ENCODE results near the gene ORAI2. TPM values are rescaled to one million over a fixed set of nuclear protein-coding genes. Genes with fewer than 3 reads are reported as not detected.
A peak's percentile ranks its signal among the peaks of the same experiment; 100 is the strongest.

The ORAI2 gene
- total RNA-seq, result 10 to 100 TPM in 2 of 4 donors, 1 to 10 TPM in 2; 3.1 to 99.9 (median 11.0) TPM

DNA sequence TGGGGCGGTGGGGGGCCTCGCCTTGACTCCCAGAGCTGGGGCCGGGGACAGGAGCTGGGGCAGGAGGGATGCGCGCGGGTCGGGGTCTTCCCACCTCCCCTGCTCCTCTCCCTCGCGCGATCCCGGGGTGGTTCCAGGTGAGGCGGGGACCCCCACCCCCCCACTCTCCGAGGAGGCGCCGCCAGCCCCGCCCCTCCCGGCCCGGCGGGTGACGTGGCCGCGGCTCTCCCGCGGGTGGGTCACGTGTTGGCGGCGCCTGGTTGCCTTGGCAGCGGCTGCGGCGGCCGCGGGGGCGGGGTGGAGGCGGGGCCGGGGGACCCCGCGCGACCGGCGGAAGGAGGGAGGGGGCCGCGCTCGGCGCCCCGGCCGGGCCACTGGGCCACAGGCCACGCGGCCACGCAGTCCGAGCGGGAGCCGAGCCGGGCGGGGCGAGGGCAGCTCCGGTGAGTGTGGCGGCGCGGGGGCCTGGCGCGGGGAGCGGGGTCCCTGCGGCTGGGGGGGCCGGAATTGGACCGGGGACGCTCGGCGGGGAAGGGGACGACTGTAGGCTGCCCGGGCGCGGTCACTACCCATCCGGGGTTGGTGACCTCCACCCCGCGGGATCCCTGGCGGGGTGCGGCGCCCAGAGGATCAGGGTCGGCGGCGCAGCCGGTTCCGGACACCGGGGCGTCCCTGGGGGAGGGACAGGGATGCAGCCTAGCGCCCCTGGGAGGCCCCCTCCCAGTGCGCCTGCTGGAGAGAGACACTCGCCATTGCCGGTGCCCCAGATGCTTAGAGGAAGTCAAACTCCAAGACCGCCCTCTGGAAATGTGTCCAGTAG, at the start of gene ORAI2:
Gene ORAI2 (plus strand): TSS at position 357 of the 820 bp plus-strand sequence. CDS start 5,382 bp downstream, outside the sequence.
- peak; percentile 84 for DNase-seq
- peaks cover 14 to 30% (median 24%) of the 10 kb centered on the region in 4 donors for H3K4me1 ChIP-seq
- peak within 1 kb of the TSS; percentile 66 to 81 (median 80) for H3K4me3 ChIP-seq
- no peaks in the 10 kb centered on the region for H3K36me3 ChIP-seq
- in situ Hi-C loops (cut with MboI; ENCODE audit: low pct_ligation_motif_present in 1 of 4, low pct_unique_long_range_greater_than_20kb in 1 of 4, low sequenced_read_pairs in 3 of 4), result no loop called here
- no peak for TF ChIP-seq POLR2A (IDR thresholded peaks at IDR 0.05)
- TF ChIP-seq POLR2AphosphoS5 (IDR thresholded peaks at IDR 0.05), result no peak
- TF ChIP-seq EP300 (IDR thresholded peaks at IDR 0.05; ENCODE audit: low read depth), result no peak
- TF ChIP-seq, protein P1, sequence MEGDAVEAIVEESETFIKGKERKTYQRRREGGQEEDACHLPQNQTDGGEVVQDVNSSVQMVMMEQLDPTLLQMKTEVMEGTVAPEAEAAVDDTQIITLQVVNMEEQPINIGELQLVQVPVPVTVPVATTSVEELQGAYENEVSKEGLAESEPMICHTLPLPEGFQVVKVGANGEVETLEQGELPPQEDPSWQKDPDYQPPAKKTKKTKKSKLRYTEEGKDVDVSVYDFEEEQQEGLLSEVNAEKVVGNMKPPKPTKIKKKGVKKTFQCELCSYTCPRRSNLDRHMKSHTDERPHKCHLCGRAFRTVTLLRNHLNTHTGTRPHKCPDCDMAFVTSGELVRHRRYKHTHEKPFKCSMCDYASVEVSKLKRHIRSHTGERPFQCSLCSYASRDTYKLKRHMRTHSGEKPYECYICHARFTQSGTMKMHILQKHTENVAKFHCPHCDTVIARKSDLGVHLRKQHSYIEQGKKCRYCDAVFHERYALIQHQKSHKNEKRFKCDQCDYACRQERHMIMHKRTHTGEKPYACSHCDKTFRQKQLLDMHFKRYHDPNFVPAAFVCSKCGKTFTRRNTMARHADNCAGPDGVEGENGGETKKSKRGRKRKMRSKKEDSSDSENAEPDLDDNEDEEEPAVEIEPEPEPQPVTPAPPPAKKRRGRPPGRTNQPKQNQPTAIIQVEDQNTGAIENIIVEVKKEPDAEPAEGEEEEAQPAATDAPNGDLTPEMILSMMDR (IDR thresholded peaks at IDR 0.05), result no peak
- peak within 1 kb of the TSS; percentile 71 to 80 (median 75) for H3K27ac ChIP-seq
- H3K9me3 ChIP-seq, result no peaks in the 10 kb centered on the region
- WGBS, 2 donors (ENCODE audit: low coverage in 1 of 2), result 0% methylated on average over 24 of the region's 90 CpGs; no CpG with 5 or more reads in 1 of the 2 donors
- no peaks in the 10 kb centered on the region for H3K27me3 ChIP-seq
- intact Hi-C loops (cut with DNase I; ENCODE audit: low total_unique reads), result no loop called here

DNA sequence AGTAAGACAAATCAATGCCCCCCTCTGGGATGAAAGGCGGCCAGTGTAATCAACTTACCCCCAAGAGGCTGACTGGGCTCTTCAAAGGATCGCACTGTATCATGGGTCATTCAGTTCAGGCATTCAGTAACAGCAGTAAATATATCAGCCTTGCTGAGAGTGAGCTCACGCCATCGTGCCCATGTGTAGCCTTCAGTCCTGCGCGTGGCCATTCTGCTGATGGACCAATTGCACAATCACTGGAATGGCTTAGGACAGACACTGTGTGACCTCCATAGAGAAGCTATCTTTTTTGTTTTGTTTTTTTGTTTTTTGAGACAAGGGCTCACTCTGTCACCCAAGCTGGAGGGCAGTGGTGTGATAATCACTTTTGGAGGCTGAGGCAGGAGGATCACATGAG, 46.3 kb upstream of the ORAI2 start:
- in situ Hi-C loops (cut with MboI; ENCODE audit: low pct_ligation_motif_present in 1 of 4, low pct_unique_long_range_greater_than_20kb in 1 of 4, low sequenced_read_pairs in 3 of 4), result loop anchor here in 1 of 4 donors (25.0 kb wide), 1 partner anchor 850 kb away; no protein-coding TSS in a partner anchor
- Histone ChIP-seq H3K4me3 (no peak overlapping the region), H3K36me3 (no peaks in the 10 kb centered on the region), H3K9me3 (no peaks in the 10 kb centered on the region), H3K27ac (no peak overlapping the region), H3K4me1 (no peaks in the 10 kb centered on the region), H3K27me3 (no peaks in the 10 kb centered on the region)
- TF ChIP-seq POLR2AphosphoS5 (IDR thresholded peaks at IDR 0.05) (no peak), EP300 (IDR thresholded peaks at IDR 0.05; ENCODE audit: low read depth) (no peak), POLR2A (IDR thresholded peaks at IDR 0.05) (no peak)
- TF ChIP-seq, protein P1 (IDR thresholded peaks at IDR 0.05), result no peak
- no peak for DNase-seq
- WGBS, 2 donors (ENCODE audit: low coverage in 1 of 2), result 96% methylated on average over 6 of the region's 6 CpGs; no CpG with 5 or more reads in 1 of the 2 donors
- intact Hi-C loops (cut with DNase I; ENCODE audit: low total_unique reads), result no loop called here

DNA sequence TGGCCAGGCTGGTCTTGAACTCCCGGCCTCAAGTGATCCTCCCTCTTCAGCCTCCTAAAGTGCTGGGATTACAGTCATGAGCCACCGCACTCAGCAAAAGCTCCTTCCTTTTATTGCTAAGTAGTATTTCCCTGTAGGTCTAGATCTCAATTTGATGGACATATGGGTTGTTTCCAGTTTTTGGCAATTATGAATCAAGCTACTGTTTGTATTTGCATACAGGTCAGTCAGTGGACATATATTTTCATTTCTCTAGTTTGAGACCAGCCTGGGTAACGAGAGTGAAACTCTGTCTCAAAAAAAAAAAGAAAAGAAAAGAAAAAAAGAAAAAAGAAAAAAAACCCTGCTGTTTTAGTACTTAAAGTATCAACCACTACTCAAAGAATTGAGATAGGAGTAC, 43.6 kb upstream of the ORAI2 start:
- whole genome bisulfite sequencing, 2 donors (ENCODE audit: low coverage in 1 of 2), result 82 to 100% methylated on average over 2 to 3 of the region's 3 CpGs
- Histone ChIP-seq H3K4me1 (no peaks in the 10 kb centered on the region), H3K27ac (no peak overlapping the region), H3K9me3 (no peaks in the 10 kb centered on the region), H3K4me3 (no peak overlapping the region), H3K27me3 (no peaks in the 10 kb centered on the region), H3K36me3 (no peaks in the 10 kb centered on the region)
- intact Hi-C loops (cut with DNase I; ENCODE audit: low total_unique reads) (loop anchor here (2.0 kb wide), 1 partner anchor 109 kb away; no protein-coding TSS in a partner anchor), in situ Hi-C loops (cut with MboI; ENCODE audit: low pct_ligation_motif_present in 1 of 4, low pct_unique_long_range_greater_than_20kb in 1 of 4, low sequenced_read_pairs in 3 of 4) (loop anchor here (5.0 to 25.0 kb wide), 3 partner anchors 105 to 853 kb away; partner anchors contain the start of gene SH2B2 (in 2 of the 4))
- no peak for DNase-seq
- TF ChIP-seq POLR2A (IDR thresholded peaks at IDR 0.05), result no peak

DNA sequence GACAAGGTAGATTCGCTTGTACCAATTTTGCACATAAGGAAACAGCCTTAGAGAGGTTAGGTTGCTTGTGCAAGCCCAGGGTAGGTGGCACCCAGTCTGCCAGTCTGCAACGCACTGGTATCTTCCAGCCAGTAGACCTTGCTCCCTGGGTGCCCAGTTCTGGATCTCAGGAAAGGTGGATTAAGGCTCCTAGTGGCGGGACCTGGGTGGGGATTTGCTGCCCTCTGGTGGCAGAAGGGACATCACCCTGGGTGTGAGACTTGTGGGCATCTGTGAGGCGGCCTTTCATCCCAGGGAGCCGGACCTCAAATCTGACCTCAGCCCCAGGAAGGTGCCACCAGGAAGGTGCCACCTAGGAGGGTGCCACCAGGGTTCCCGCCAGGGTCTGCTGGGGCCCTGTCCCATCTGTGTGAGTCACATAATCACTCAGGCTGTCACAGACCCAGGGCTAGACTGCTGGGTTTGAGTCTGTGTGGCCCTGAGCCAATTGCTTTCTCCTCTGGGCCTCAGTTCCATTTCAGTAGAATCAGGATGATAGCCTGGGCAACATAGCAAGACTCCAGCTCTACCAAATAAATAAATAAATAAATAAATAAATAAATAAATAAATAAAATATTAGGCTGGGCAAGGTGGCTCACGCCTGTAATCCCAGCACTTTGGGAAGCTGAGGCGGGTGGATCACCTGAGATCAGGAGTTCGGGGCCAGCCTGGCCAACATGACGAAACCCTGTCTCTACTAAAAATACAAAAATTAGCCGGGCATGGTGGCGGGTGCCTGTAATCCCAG, 42.5 kb upstream of the ORAI2 start:
- no peak overlapping the region for H3K27ac ChIP-seq
- TF ChIP-seq, protein P1 (IDR thresholded peaks at IDR 0.05), result peak; percentile 91 to 93 (median 92)
- TF ChIP-seq POLR2A (IDR thresholded peaks at IDR 0.05), result no peak
- TF ChIP-seq EP300 (IDR thresholded peaks at IDR 0.05; ENCODE audit: low read depth), result no peak
- peak in 2 of 3 donors; percentile 8 to 13 for TF ChIP-seq POLR2AphosphoS5 (IDR thresholded peaks at IDR 0.05)
- intact Hi-C loops (cut with DNase I; ENCODE audit: low total_unique reads), result loop anchor here (2.0 kb wide), 1 partner anchor 110 kb away; no protein-coding TSS in a partner anchor
- in situ Hi-C loops (cut with MboI; ENCODE audit: low pct_ligation_motif_present in 1 of 4, low pct_unique_long_range_greater_than_20kb in 1 of 4, low sequenced_read_pairs in 3 of 4), result loop anchor here (5.0 to 25.0 kb wide), 3 partner anchors 106 to 854 kb away; partner anchors contain the start of gene SH2B2 (in 2 of the 4)
- H3K36me3 ChIP-seq, result no peaks in the 10 kb centered on the region
- H3K9me3 ChIP-seq, result no peaks in the 10 kb centered on the region
- H3K4me3 ChIP-seq, result no peak overlapping the region
- DNase-seq, result peak; percentile 90
- H3K27me3 ChIP-seq, result no peaks in the 10 kb centered on the region
- WGBS, 2 donors (ENCODE audit: low coverage in 1 of 2), result 77 to 92% methylated on average over 6 to 9 of the region's 12 CpGs
- peaks cover 0 to 8% (median 6%) of the 10 kb centered on the region in 4 donors for H3K4me1 ChIP-seq
